ENCODE data around the gene ZNFX1. TPM values are rescaled to one million over a fixed set of nuclear protein-coding genes. Genes with fewer than 3 reads are reported as not detected.
"Not testable (repeated sequence)": the region's sequence is repeated elsewhere in the genome, so short reads cannot be mapped to it uniquely, and the experiment has no call there.

ZNFX1 gene
- total and polyA plus RNA-seq, 10 donors, result 5.8 to 68.9 (median 52.7) TPM

DNA sequence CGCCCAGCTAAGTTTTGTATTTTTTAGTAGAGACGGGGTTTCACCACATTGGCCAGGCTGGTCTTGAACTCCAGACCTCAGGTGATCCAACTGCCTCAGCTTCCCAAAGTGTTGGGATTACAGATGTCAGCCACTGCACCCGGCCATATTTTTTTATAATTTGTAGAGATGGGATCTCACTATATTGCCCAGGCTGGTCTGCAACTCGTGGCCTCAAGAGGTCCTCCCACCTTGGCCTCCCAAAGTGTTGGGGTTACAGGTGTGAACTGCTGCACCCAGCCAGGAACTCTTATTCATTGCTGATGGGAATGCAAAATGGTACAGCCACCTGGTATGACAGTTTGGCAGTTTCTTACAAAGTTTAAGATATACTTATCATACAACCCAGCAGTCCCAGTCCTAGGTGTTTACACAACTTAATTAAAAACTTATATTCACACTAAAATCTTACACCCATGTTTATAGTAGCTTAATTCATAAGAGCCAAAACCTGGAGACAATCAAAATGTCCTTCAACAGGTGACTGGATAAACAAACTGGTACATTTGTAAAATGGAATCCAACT is 78.0 kb downstream of the ZNFX1 start:
- intact Hi-C loops (cut with DNase I; ENCODE audit: low total_unique reads), result no loop called here
- Histone ChIP-seq H3K36me3 (no peaks in the 10 kb centered on the region), H3K9me3 (peaks cover 0 to 7% (median 0%) of the 10 kb centered on the region in 8 donors), H3K4me3 (no peak overlapping the region), H3K27me3 (replicated peaks in 1 of 7) (no peaks in the 10 kb centered on the region), H3K4me1 (no peaks in the 10 kb centered on the region), H3K27ac (no peak overlapping the region)
- no peak for DNase-seq
- TF ChIP-seq POLR2A (IDR thresholded peaks at IDR 0.05) (no peak), POLR2AphosphoS5 (IDR thresholded peaks at IDR 0.05) (no peak)
- TF ChIP-seq, protein P1, sequence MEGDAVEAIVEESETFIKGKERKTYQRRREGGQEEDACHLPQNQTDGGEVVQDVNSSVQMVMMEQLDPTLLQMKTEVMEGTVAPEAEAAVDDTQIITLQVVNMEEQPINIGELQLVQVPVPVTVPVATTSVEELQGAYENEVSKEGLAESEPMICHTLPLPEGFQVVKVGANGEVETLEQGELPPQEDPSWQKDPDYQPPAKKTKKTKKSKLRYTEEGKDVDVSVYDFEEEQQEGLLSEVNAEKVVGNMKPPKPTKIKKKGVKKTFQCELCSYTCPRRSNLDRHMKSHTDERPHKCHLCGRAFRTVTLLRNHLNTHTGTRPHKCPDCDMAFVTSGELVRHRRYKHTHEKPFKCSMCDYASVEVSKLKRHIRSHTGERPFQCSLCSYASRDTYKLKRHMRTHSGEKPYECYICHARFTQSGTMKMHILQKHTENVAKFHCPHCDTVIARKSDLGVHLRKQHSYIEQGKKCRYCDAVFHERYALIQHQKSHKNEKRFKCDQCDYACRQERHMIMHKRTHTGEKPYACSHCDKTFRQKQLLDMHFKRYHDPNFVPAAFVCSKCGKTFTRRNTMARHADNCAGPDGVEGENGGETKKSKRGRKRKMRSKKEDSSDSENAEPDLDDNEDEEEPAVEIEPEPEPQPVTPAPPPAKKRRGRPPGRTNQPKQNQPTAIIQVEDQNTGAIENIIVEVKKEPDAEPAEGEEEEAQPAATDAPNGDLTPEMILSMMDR (IDR thresholded peaks at IDR 0.05 in 8 of 11, conservative IDR thresholded peaks at IDR 0.05 in 3 of 11), result no peak
- WGBS, 5 donors, result 84 to 93% (median 90%) methylated on average over 4 of the region's 4 CpGs

DNA sequence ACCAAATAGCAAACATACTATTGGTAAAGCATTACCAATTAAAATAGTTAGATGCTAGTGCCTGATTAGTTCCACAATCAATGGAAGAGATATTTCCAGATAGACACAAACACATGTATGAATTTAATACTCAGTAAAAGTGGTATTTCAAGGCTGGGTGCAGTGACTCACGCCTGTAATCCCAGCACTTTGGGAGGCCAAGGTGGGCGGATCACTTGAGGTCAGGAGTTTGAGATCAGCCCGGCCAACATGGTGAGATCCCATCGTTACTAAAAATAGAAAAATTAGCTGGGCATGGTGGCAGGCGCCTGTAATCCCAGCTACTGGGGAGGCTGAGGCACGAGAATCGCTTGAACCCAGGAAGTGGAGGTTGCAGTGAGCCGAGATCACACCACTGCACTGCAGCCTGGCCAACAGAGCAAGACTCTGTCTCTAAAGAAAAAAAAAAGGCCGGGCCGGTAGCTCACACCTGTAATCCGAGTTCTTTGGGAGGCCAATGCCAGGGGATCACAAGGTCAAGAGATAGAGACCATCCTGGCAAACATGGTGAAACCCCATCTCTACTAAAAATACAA is 84.8 kb downstream of the ZNFX1 start:
- H3K27me3 ChIP-seq (replicated peaks in 1 of 7); DNase-seq; H3K27ac ChIP-seq; H3K9me3 ChIP-seq; intact Hi-C loops (cut with DNase I; ENCODE audit: low total_unique reads); H3K4me1 ChIP-seq; H3K36me3 ChIP-seq; H3K4me3 ChIP-seq: not testable (repeated sequence)
- WGBS, 5 donors, result 82 to 90% (median 87%) methylated on average over 11 of the region's 11 CpGs

Small RNA genes lying within 50 kb of the gene (small RNA-seq; reads per million reads assigned to genes)
- gene SNORD12B (4,618 to 7,067 (median 5,881) reads per million in 4 donors), gene SNORD12C (2,111 to 2,832 (median 2,410) reads per million in 4 donors)

Other genes starting within 250 kb of the ZNFX1 start
- 10 to 100 TPM; 32.0 to 51.5 (median 34.2) TPM for gene CSE1L, start 231.7 kb downstream of the ZNFX1 start, total RNA-seq
- 10 to 100 TPM; 16.7 to 23.0 (median 21.4) TPM for gene CSE1L, start 231.7 kb downstream of the ZNFX1 start, polyA plus RNA-seq
- gene STAU1, start 89.7 kb downstream of the ZNFX1 start, total RNA-seq, result 10 to 100 TPM; 55.8 to 76.9 (median 62.2) TPM
- 10 to 100 TPM; 18.5 to 26.7 (median 20.1) TPM for gene STAU1, start 89.7 kb downstream of the ZNFX1 start, polyA plus RNA-seq
- 10 to 100 TPM; 32.3 to 39.0 (median 36.8) TPM for gene DDX27, start 58.6 kb downstream of the ZNFX1 start, total RNA-seq
- 10 to 100 TPM; 30.2 to 38.7 (median 33.3) TPM for gene DDX27, start 58.6 kb downstream of the ZNFX1 start, polyA plus RNA-seq
- 1 to 10 TPM in 4 of 7 donors, under 1 TPM in 3; 0.07 to 3.2 (median 1.4) TPM for gene KCNB1, start 204.6 kb upstream of the ZNFX1 start, total RNA-seq
- gene KCNB1, start 204.6 kb upstream of the ZNFX1 start, polyA plus RNA-seq, result under 1 TPM; 0.02 to 0.13 (median 0.06) TPM

All from spleen (tissue), 11 donors.